Lower leg skin (tissue), 3 donors: Measurements from ENCODE around the gene RCHY1.

ENCODE experiments used
- CTCF ChIP-seq, 3 donors: fragments of 450-650 bp; IDR thresholded peaks; one replicate each; pipeline ENCODE4 v1.5.1; 2016; ENCODE audit warnings: antibody characterized with exemption in 3 of 3, mild to moderate bottlenecking in 3 of 3, moderate library complexity in 2 of 3
- POLR2A ChIP-seq, 2 donors: fragments of 450-650 bp; IDR thresholded peaks; one replicate each; pipeline ENCODE4 v1.6.1; 2016 to 2017; ENCODE audit warnings: antibody characterized with exemption in 2 of 2, mild to moderate bottlenecking in 1 of 2, moderate library complexity in 1 of 2

GRCh38 chr4:75514131-75514948 is at the start of gene RCHY1, which contains the start of gene THAP6:
- no peak for TF ChIP-seq CTCF (IDR thresholded peaks at IDR 0.05)
- TF ChIP-seq POLR2A (IDR thresholded peaks at IDR 0.05): peak in 1 of 2 donors; percentile 81
